Ishikawa (cell line): ENCODE results near the gene LY6G5C.
A peak's percentile ranks its signal among the peaks of the same experiment; 100 is the strongest.

Experiments used
- CEBPB ChIP-seq: IDR thresholded peaks from 2 replicates; pipeline ENCODE4 v1.6.1; 2012
- CREB1 ChIP-seq: IDR thresholded peaks from 2 replicates; pipeline ENCODE4 v1.6.1; 2012; ENCODE audit warnings: low read depth
- EP300 ChIP-seq: IDR thresholded peaks from 2 replicates; pipeline ENCODE4 v1.6.1; 2012; ENCODE audit warnings: borderline replicate concordance
- FOXM1 ChIP-seq: IDR thresholded peaks from 2 replicates; pipeline ENCODE4 v1.6.1; 2012; ENCODE audit warnings: low read depth, borderline replicate concordance
- MAX ChIP-seq: IDR thresholded peaks from 2 replicates; pipeline ENCODE4 v1.6.1; 2012
- NFIC ChIP-seq: IDR thresholded peaks from 2 replicates; pipeline ENCODE4 v1.6.1; 2012
- REST ChIP-seq: IDR thresholded peaks from 2 replicates; pipeline ENCODE4 v1.6.1; 2012; ENCODE audit warnings: low read depth, mild to moderate bottlenecking
- TAF1 ChIP-seq: IDR thresholded peaks from 2 replicates; pipeline ENCODE4 v1.6.1; 2012; ENCODE audit warnings: low read depth, mild to moderate bottlenecking
- TCF12 ChIP-seq: IDR thresholded peaks from 2 replicates; pipeline ENCODE4 v1.6.1; 2012; ENCODE audit warnings: low read depth
- TEAD4 ChIP-seq: IDR thresholded peaks from 2 replicates; pipeline ENCODE4 v1.6.1; 2012
- YY1 ChIP-seq: IDR thresholded peaks from 2 replicates; pipeline ENCODE4 v1.6.1; 2012; ENCODE audit warnings: low read depth
- ZBTB7A ChIP-seq: IDR thresholded peaks from 2 replicates; pipeline ENCODE4 v1.6.1; 2012; ENCODE audit warnings: low read depth
- TF ChIP-seq, protein P1 (sequence below): IDR thresholded peaks from 2 replicates; pipeline ENCODE4 v1.6.1; 2012

LY6G5C gene

GRCh38 chr6:31677955-31678354 lies 2.9 kb downstream of the LY6G5C start:
- no peak for TF ChIP-seq TCF12

GRCh38 chr6:31676904-31677303 lies 4.0 kb downstream of the LY6G5C start:
- TF ChIP-seq CEBPB, result no peak

DNA sequence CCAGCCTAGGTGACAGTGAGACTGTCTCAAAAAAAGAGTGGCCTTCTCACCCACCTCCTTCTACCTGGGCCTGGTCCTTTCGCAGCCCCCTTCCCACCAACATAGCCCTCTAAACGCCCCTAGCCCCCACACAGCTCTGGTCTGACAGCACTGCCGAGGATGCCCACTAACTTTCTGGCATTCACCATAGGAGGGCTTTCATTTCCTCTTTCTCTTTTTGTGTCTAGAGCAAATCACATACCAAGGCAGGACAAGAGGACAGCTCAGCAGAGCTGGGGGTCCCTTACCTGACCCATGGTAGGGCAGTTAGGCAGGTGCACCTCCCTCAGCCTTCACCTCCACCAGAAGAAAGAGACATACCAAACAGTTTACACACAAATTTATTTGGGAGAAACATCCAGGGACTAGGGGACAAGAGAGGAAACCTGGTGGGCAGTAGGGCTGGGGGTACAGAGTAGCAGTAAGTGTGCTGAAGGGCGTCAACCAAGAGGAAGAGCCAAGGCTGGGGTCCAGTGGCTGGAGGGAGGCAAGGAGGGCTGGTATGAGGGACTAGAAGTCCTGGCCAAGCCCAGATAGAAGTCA lies 4.5 kb downstream of the LY6G5C start:
- TF ChIP-seq YY1 (no peak), CEBPB (no peak), NFIC (no peak), TCF12 (no peak), TEAD4 (no peak), ZBTB7A (no peak), EP300 (no peak), CREB1 (no peak)
- TF ChIP-seq, protein P1, sequence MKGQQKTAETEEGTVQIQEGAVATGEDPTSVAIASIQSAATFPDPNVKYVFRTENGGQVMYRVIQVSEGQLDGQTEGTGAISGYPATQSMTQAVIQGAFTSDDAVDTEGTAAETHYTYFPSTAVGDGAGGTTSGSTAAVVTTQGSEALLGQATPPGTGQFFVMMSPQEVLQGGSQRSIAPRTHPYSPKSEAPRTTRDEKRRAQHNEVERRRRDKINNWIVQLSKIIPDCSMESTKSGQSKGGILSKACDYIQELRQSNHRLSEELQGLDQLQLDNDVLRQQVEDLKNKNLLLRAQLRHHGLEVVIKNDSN, result no peak

DNA sequence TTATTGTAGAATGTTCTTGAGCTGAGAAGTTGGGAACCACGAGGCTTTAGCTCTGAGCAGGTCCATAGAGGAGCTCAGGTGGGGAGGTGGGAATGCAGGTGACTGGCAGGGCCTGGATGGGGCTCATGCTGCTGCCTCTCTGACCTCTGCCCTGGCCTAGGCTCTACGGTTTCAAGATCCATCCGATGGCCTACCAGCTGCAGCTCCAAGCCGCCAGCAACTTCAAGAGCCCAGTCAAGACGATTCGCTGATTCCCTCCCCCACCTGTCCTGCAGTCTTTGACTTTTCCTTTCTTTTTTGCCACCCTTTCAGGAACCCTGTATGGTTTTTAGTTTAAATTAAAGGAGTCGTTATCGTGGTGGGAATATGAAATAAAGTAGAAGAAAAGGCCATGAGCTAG lies 11.2 kb downstream of the LY6G5C start, which contains the start of gene LY6G5B:
Gene LY6G5B (plus strand): TSS at position 301 of the 400 bp plus-strand sequence. CDS start 975 bp downstream, outside the sequence.
- TF ChIP-seq EP300 (no peak), CEBPB (no peak), NFIC (no peak), TAF1 (no peak), ZBTB7A (no peak), YY1 (no peak), TEAD4 (no peak), TCF12 (no peak), REST (no peak), FOXM1 (no peak), CREB1 (no peak)
- TF ChIP-seq, protein P1, result no peak

GRCh38 chr6:31666337-31666965 lies 14.4 kb downstream of the LY6G5C start:
- TF ChIP-seq CREB1 (no peak), TEAD4 (no peak), ZBTB7A (no peak), REST (no peak)
- TF ChIP-seq, protein P1, result no peak

- TF ChIP-seq YY1, result peak; percentile 60; the same call in 1 of the 2 replicates
- TF ChIP-seq MAX, result peak; percentile 27; the same call in 1 of the 2 replicates
- no peak for TF ChIP-seq FOXM1
- TF ChIP-seq, protein P1, result peak; percentile 77
- TF ChIP-seq NFIC, result no peak; the same call in 1 of the 2 replicates
- TF ChIP-seq ZBTB7A, result peak; percentile 80; the same call in 1 of the 2 replicates
- TF ChIP-seq TEAD4, result no peak
- TF ChIP-seq CREB1, result peak; percentile 78; the same call in 1 of the 2 replicates
- TF ChIP-seq TAF1, result peak; percentile 75; the same call in 1 of the 2 replicates
- peak; percentile 42; the same call in 1 of the 2 replicates for TF ChIP-seq TCF12
These were observed 15.1 kb downstream of the LY6G5C start, which contains the start of gene CSNK2B for GRCh38 chr6:31665501-31666336. TSS of gene CSNK2B (plus strand) at chr6:31666080. CDS start at chr6:31666832, 752 bp downstream.
